ENCODE measurements around the gene DENND6A. TPM values are rescaled to one million over a fixed set of nuclear protein-coding genes. Genes with fewer than 3 reads are reported as not detected.
A peak's percentile ranks its signal among the peaks of the same experiment; 100 is the strongest.

The DENND6A gene
- total RNA-seq, 2 donors from 2014 or later = 23.4 to 35.1 TPM

- Histone ChIP-seq H3K36me3 (ENCODE audit: control insufficient read depth, insufficient read depth, low read length) (peaks cover 16% of the 10 kb centered on the region), H3K9ac (ENCODE audit: extremely low read depth, low read length, poor library complexity, severe bottlenecking) (no peak overlapping the region), H3K9me3 (ENCODE audit: control insufficient read depth, low read length) (no peaks in the 10 kb centered on the region), H3K27ac (ENCODE audit: low read depth, low read length) (no peak overlapping the region), H3K27me3 (ENCODE audit: control insufficient read depth, insufficient read depth, low read length, poor library complexity, severe bottlenecking) (no peaks in the 10 kb centered on the region), H3K4me3 (ENCODE audit: low read length) (no peak overlapping the region), H3K4me1 (ENCODE audit: control insufficient read depth, insufficient read depth, low read length) (no peaks in the 10 kb centered on the region)
- H3K27me3 Mint-ChIP-seq (ENCODE audit: insufficient read depth) = no peaks in the 10 kb centered on the region
- no peak overlapping the region for H3K4me3 Mint-ChIP-seq
- TF ChIP-seq CTCF (conservative IDR thresholded peaks at IDR 0.05) = peak; percentile 65
- no peak for DNase-seq
- no peaks in the 10 kb centered on the region for H3K4me1 Mint-ChIP-seq
- H3K9me3 Mint-ChIP-seq = no peaks in the 10 kb centered on the region
- peak overlapping the region; percentile 39 for H3K27ac Mint-ChIP-seq
- peaks cover 12% of the 10 kb centered on the region for H3K36me3 Mint-ChIP-seq (ENCODE audit: low read depth)
- 0% methylated on average over 1 of the region's 1 CpG; no CpG with 5 or more reads in 1 of the 2 experiments for WGBS, 2 experiments (ENCODE audit: insufficient coverage in 1 of 2, insufficient read length in 1 of 2)
These were observed 10.6 kb downstream of the DENND6A start for GRCh38 chr3:57682284-57682683.

GRCh38 chr3:57681691-57682090 lies 11.2 kb downstream of the DENND6A start:
- no peaks in the 10 kb centered on the region for H3K9me3 Mint-ChIP-seq
- no peak overlapping the region for H3K27ac ChIP-seq (ENCODE audit: low read depth, low read length)
- no peak for TF ChIP-seq CTCF (conservative IDR thresholded peaks at IDR 0.05)
- H3K9me3 ChIP-seq (ENCODE audit: control insufficient read depth, low read length) = no peaks in the 10 kb centered on the region
- 100% methylated on average over 1 of the region's 1 CpG; no CpG with 5 or more reads in 1 of the 2 experiments for WGBS, 2 experiments (ENCODE audit: insufficient coverage in 1 of 2, insufficient read length in 1 of 2)
- no peaks in the 10 kb centered on the region for H3K4me1 ChIP-seq (ENCODE audit: control insufficient read depth, insufficient read depth, low read length)
- no peak overlapping the region for H3K27ac Mint-ChIP-seq
- peaks cover 12% of the 10 kb centered on the region for H3K36me3 Mint-ChIP-seq (ENCODE audit: low read depth)
- no peak overlapping the region for H3K4me3 ChIP-seq (ENCODE audit: low read length)
- no peak for DNase-seq
- no peaks in the 10 kb centered on the region for H3K27me3 ChIP-seq (ENCODE audit: control insufficient read depth, insufficient read depth, low read length, poor library complexity, severe bottlenecking)
- peaks cover 1% of the 10 kb centered on the region for H3K4me1 Mint-ChIP-seq
- H3K9ac ChIP-seq (ENCODE audit: extremely low read depth, low read length, poor library complexity, severe bottlenecking) = no peak overlapping the region
- no peak overlapping the region for H3K4me3 Mint-ChIP-seq
- H3K27me3 Mint-ChIP-seq (ENCODE audit: insufficient read depth) = no peaks in the 10 kb centered on the region
- peaks cover 16% of the 10 kb centered on the region for H3K36me3 ChIP-seq (ENCODE audit: control insufficient read depth, insufficient read depth, low read length)

GRCh38 chr3:57680046-57680445 lies 12.8 kb downstream of the DENND6A start:
- Histone ChIP-seq H3K27me3 (ENCODE audit: control insufficient read depth, insufficient read depth, low read length, poor library complexity, severe bottlenecking) (no peaks in the 10 kb centered on the region), H3K36me3 (ENCODE audit: control insufficient read depth, insufficient read depth, low read length) (peaks cover 16% of the 10 kb centered on the region), H3K4me3 (ENCODE audit: low read length) (no peak overlapping the region), H3K4me1 (ENCODE audit: control insufficient read depth, insufficient read depth, low read length) (no peaks in the 10 kb centered on the region), H3K9me3 (ENCODE audit: control insufficient read depth, low read length) (no peaks in the 10 kb centered on the region), H3K27ac (ENCODE audit: low read depth, low read length) (no peak overlapping the region), H3K9ac (ENCODE audit: extremely low read depth, low read length, poor library complexity, severe bottlenecking) (no peak overlapping the region)
- no peak for DNase-seq
- no peaks in the 10 kb centered on the region for H3K9me3 Mint-ChIP-seq
- peaks cover 6% of the 10 kb centered on the region for H3K4me1 Mint-ChIP-seq
- H3K36me3 Mint-ChIP-seq (ENCODE audit: low read depth) = peaks cover 17% of the 10 kb centered on the region
- no peaks in the 10 kb centered on the region for H3K27me3 Mint-ChIP-seq (ENCODE audit: insufficient read depth)
- WGBS, 2 experiments (ENCODE audit: insufficient coverage in 1 of 2, insufficient read length in 1 of 2) = 93 to 100% methylated on average over 3 to 4 of the region's 4 CpGs
- no peak for TF ChIP-seq CTCF (conservative IDR thresholded peaks at IDR 0.05)
- no peak overlapping the region for H3K27ac Mint-ChIP-seq
- H3K4me3 Mint-ChIP-seq = no peak overlapping the region

Measured in endodermal cell (in vitro differentiated cells).